ENCODE measurements around the gene IRAK2.

GRCh38 chr3:10204921-10205320, 40.2 kb downstream of the IRAK2 start:
- TF ChIP-seq EZH2phosphoT487 (IDR thresholded peaks at IDR 0.05; ENCODE audit: low read depth, severe bottlenecking, unreplicated experiment): no peak
- no peak for TF ChIP-seq CTCF (IDR thresholded peaks at IDR 0.05; ENCODE audit: poor library complexity)
